Upper lobe of right lung (tissue), 1 donor: ENCODE measurements around the gene PTPN5. TPM values are rescaled to one million over a fixed set of nuclear protein-coding genes. Genes with fewer than 3 reads are reported as not detected.
A peak's percentile ranks its signal among the peaks of the same experiment; 100 is the strongest.

Experiments
- ATAC-seq: fragments of 200-7000 bp; cut with Tn5 transposase; one replicate; pipeline ENCODE4 v1.9.1; 2020; ENCODE audit warnings: mild to moderate bottlenecking, moderate library complexity
- DNase-seq: peaks from one replicate; pipeline ENCODE4 v3.0.0-alpha.2; 2020
- H3K27ac ChIP-seq: fragments of 200-600 bp; one replicate; pipeline ENCODE4 v1.8.0; 2022
- H3K27me3 ChIP-seq: fragments of 200-600 bp; one replicate; pipeline ENCODE4 v1.8.0; 2022; ENCODE audit warnings: mild to moderate bottlenecking
- H3K36me3 ChIP-seq: fragments of 200-600 bp; one replicate; pipeline ENCODE4 v1.8.0; 2022
- H3K4me1 ChIP-seq: fragments of 200-600 bp; one replicate; pipeline ENCODE4 v1.8.0; 2022
- H3K4me3 ChIP-seq: fragments of 200-600 bp; one replicate; pipeline ENCODE4 v1.8.0; 2022; ENCODE audit warnings: mild to moderate bottlenecking
- H3K9me3 ChIP-seq: fragments of 200-600 bp; one replicate; pipeline ENCODE4 v1.8.0; 2022
- intact Hi-C: fragments of 100-400 bp; cut with DNase I; formaldehyde crosslinking; loops from one replicate; pipeline ENCODE4 v1.11.0; 2022
- total RNA-seq: library from RNA; stranded (reverse); fragmentation: NEBNext Ultra II Directional; extraction: Animal tissue kit (Norgen Biotek cat#: 25700); gene quantifications from one replicate; pipeline ENCODE4 v1.2.1, GENCODE V29; 2021
- TF ChIP-seq, protein P1 (sequence below): fragments of 200-600 bp; IDR thresholded peaks from one replicate; pipeline ENCODE4 v1.8.0; 2022; ENCODE audit warnings: antibody characterized with exemption
- donor health status: DM: no; HTN: yes; CAD: no; lungs with severe emphysema.

PTPN5 gene
- total RNA-seq, 1 donor from 2014 or later = 0.81 TPM

DNA sequence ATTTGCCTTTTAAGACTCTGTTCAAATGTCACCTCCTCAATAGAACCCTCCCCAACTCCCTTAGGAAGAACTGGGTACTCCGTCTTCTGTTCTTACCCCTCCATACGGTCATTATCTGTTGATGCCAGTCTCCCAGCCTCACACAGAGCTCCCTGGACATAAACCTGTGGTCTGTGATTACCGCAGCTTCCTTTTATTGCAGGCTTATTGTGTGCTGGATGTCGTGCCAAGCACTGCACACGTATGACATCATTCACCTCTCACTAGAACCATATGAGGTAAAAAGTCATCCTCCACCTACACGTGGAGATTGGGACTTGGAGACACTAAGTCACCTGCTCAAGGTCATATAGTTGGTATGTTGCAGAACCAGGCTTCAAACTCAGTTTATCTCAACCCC is 15.3 kb downstream of the PTPN5 start:
- intact Hi-C loops = no loop called here
- TF ChIP-seq, protein P1, sequence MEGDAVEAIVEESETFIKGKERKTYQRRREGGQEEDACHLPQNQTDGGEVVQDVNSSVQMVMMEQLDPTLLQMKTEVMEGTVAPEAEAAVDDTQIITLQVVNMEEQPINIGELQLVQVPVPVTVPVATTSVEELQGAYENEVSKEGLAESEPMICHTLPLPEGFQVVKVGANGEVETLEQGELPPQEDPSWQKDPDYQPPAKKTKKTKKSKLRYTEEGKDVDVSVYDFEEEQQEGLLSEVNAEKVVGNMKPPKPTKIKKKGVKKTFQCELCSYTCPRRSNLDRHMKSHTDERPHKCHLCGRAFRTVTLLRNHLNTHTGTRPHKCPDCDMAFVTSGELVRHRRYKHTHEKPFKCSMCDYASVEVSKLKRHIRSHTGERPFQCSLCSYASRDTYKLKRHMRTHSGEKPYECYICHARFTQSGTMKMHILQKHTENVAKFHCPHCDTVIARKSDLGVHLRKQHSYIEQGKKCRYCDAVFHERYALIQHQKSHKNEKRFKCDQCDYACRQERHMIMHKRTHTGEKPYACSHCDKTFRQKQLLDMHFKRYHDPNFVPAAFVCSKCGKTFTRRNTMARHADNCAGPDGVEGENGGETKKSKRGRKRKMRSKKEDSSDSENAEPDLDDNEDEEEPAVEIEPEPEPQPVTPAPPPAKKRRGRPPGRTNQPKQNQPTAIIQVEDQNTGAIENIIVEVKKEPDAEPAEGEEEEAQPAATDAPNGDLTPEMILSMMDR = no peak
- Histone ChIP-seq H3K27ac (no peak overlapping the region), H3K9me3 (no peaks in the 10 kb centered on the region), H3K4me3 (no peak overlapping the region), H3K36me3 (no peaks in the 10 kb centered on the region), H3K27me3 (peaks cover under 1% of the 10 kb centered on the region), H3K4me1 (no peaks in the 10 kb centered on the region)
- no peak for ATAC-seq
- no peak for DNase-seq

DNA sequence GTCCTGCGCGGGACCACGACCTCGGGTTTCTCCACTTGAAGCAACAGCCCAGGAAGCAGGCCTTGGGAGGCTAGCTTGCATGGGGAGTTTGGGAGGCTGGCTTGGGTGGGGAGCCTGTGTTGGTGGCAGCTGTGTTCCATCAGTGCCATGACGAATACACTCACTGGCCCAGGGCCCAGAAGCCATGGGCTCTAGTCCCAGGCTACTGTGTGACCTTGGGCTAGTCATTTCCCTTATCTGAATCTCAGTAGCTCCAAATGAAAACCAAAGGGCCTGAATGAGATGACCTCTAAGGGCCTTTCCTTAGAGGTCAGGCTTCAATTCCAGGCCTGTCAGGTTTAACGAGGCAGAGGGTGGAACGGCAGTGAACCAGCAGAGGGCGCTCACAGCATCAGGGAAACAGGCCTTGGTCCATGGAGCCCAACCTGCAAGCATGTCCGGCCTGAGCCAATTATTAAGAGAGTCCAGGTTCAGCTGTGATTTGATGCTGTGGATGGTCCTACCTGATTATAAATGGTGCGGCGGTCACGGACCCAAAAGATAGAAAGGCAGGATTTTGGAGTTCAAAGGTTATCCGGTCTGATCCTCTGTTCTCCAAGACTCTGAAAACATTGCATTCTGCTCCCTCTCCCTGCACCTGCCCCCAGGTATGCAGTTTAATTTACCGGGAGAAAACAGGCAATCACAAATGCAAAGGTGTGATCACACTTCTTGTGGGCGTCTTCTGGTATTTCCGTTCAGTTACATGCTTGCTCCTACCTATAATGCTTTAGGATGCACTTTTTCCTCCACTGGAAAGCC is 15.9 kb downstream of the PTPN5 start:
- H3K27ac ChIP-seq = no peak overlapping the region
- H3K27me3 ChIP-seq = peaks cover 5% of the 10 kb centered on the region
- DNase-seq = peak; percentile 84
- TF ChIP-seq, protein P1 = peak; percentile 66
- H3K4me3 ChIP-seq = no peak overlapping the region
- ATAC-seq = peak; percentile 83
- no peaks in the 10 kb centered on the region for H3K4me1 ChIP-seq
- no peaks in the 10 kb centered on the region for H3K36me3 ChIP-seq
- no peaks in the 10 kb centered on the region for H3K9me3 ChIP-seq
- intact Hi-C loops = no loop called here

- TF ChIP-seq, protein P1 = no peak
- H3K27me3 ChIP-seq = peaks cover 5% of the 10 kb centered on the region
- H3K9me3 ChIP-seq = no peaks in the 10 kb centered on the region
- H3K27ac ChIP-seq = no peak overlapping the region
- H3K4me1 ChIP-seq = no peaks in the 10 kb centered on the region
- ATAC-seq (no peak), DNase-seq (no peak)
- no peak overlapping the region for H3K4me3 ChIP-seq
- intact Hi-C loops = no loop called here
- no peaks in the 10 kb centered on the region for H3K36me3 ChIP-seq
These were observed 16.8 kb downstream of the PTPN5 start for GRCh38 chr11:18774801-18775200.

DNA sequence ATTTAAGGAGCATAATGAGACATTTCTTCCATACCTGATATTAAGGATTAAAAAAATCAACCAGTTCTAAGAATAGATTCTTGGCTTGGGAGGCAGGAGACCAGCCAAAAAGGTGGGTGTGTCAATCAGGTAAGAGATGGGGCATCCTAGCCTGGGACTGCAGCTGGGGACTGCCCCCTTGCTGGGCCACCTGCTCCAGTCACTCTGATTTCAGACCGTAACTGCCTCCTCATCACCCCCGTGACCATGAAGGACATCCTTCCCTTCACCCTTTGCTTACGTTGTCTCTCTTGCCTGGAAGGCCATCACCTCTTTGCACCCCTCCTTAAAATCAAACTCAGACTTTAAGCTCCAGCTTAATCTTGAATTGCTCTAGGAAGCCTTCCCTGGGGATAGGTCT is 17.9 kb downstream of the PTPN5 start:
- ATAC-seq = no peak
- Histone ChIP-seq H3K36me3 (no peaks in the 10 kb centered on the region), H3K9me3 (no peaks in the 10 kb centered on the region), H3K27me3 (peaks cover 5% of the 10 kb centered on the region), H3K4me1 (no peaks in the 10 kb centered on the region), H3K27ac (no peak overlapping the region), H3K4me3 (no peak overlapping the region)
- intact Hi-C loops = no loop called here
- TF ChIP-seq, protein P1 = no peak
- no peak for DNase-seq

DNA sequence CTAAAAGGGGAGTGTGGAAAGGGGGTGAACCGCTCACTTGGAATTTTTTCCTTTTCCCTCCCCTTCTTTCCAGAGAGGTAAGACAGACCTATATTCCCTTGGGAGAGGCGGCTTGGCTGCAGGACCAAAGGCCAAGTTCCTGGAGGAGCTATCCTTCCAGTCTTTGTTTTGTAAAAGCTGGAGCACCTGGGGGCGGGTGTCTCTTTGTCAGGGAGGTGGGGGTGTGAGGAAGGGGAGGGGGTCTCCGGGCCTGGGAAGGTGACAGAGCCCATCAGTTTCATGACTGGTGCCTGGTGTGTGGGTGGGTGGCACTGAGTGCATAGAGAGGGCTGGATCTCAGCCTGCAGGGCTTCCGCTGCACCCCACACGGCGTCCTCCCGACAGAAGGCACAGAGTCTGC is 18.5 kb downstream of the PTPN5 start:
- intact Hi-C loops = no loop called here
- Histone ChIP-seq H3K36me3 (no peaks in the 10 kb centered on the region), H3K27ac (no peak overlapping the region), H3K4me3 (no peak overlapping the region), H3K4me1 (no peaks in the 10 kb centered on the region), H3K9me3 (no peaks in the 10 kb centered on the region), H3K27me3 (peaks cover 5% of the 10 kb centered on the region)
- TF ChIP-seq, protein P1 = no peak
- ATAC-seq (no peak), DNase-seq (no peak)
